ENCODE results near the gene IKBKE.

The IKBKE gene

GRCh38 chr1:206472454-206472853 is 2.2 kb downstream of the IKBKE start:
- no peak overlapping the region for H3K4me3 ChIP-seq (ENCODE audit: low read length)
- H3K27ac ChIP-seq (ENCODE audit: low read length), result no peak overlapping the region
- H3K4me1 ChIP-seq (ENCODE audit: control insufficient read depth, insufficient read depth, low read length), result peaks cover 13% of the 10 kb centered on the region

GRCh38 chr1:206472886-206473285 is 2.6 kb downstream of the IKBKE start:
- H3K27me3 ChIP-seq (ENCODE audit: control insufficient read depth, insufficient read depth, low read length), result no peaks in the 10 kb centered on the region
- H3K27ac ChIP-seq (ENCODE audit: low read length), result no peak overlapping the region
- no peak overlapping the region for H3K4me3 ChIP-seq (ENCODE audit: low read length)
- no peaks in the 10 kb centered on the region for H3K9me3 ChIP-seq (ENCODE audit: control insufficient read depth, insufficient read depth, low read length)
- H3K36me3 ChIP-seq (ENCODE audit: control insufficient read depth, insufficient read depth, low read length), result no peaks in the 10 kb centered on the region
- no CpG with 5 or more reads among the region's 5 CpGs for WGBS (ENCODE audit: insufficient coverage, insufficient read length)
- no peak for DNase-seq (ENCODE audit: low read depth, low spot score)
- peaks cover 13% of the 10 kb centered on the region for H3K4me1 ChIP-seq (ENCODE audit: control insufficient read depth, insufficient read depth, low read length)

More at GRCh38 chr1:206472454-206472853, 2.2 kb downstream of the IKBKE start:
- DNase-seq (ENCODE audit: low read depth, low spot score), result no peak
- H3K27me3 ChIP-seq (ENCODE audit: control insufficient read depth, insufficient read depth, low read length), result no peaks in the 10 kb centered on the region
- no peaks in the 10 kb centered on the region for H3K36me3 ChIP-seq (ENCODE audit: control insufficient read depth, insufficient read depth, low read length)
- no CpG with 5 or more reads among the region's 3 CpGs for WGBS (ENCODE audit: insufficient coverage, insufficient read length)
- H3K9me3 ChIP-seq (ENCODE audit: control insufficient read depth, insufficient read depth, low read length), result no peaks in the 10 kb centered on the region

GRCh38 chr1:206476058-206476457 is 5.8 kb downstream of the IKBKE start:
- H3K27ac ChIP-seq (ENCODE audit: low read length), result no peak overlapping the region
- no peak for DNase-seq (ENCODE audit: low read depth, low spot score)
- no CpG with 5 or more reads among the region's 17 CpGs for WGBS (ENCODE audit: insufficient coverage, insufficient read length)
- no peaks in the 10 kb centered on the region for H3K36me3 ChIP-seq (ENCODE audit: control insufficient read depth, insufficient read depth, low read length)
- H3K9me3 ChIP-seq (ENCODE audit: control insufficient read depth, insufficient read depth, low read length), result no peaks in the 10 kb centered on the region
- H3K27me3 ChIP-seq (ENCODE audit: control insufficient read depth, insufficient read depth, low read length), result no peaks in the 10 kb centered on the region
- H3K4me1 ChIP-seq (ENCODE audit: control insufficient read depth, insufficient read depth, low read length), result peaks cover 8% of the 10 kb centered on the region
- H3K4me3 ChIP-seq (ENCODE audit: low read length), result no peak overlapping the region

GRCh38 chr1:206476591-206476990 is 6.3 kb downstream of the IKBKE start:
- no peaks in the 10 kb centered on the region for H3K27me3 ChIP-seq (ENCODE audit: control insufficient read depth, insufficient read depth, low read length)
- H3K4me3 ChIP-seq (ENCODE audit: low read length), result no peak overlapping the region
- no peaks in the 10 kb centered on the region for H3K9me3 ChIP-seq (ENCODE audit: control insufficient read depth, insufficient read depth, low read length)
- H3K4me1 ChIP-seq (ENCODE audit: control insufficient read depth, insufficient read depth, low read length), result peaks cover 8% of the 10 kb centered on the region
- no peak overlapping the region for H3K27ac ChIP-seq (ENCODE audit: low read length)
- no CpG with 5 or more reads among the region's 14 CpGs for WGBS (ENCODE audit: insufficient coverage, insufficient read length)
- H3K36me3 ChIP-seq (ENCODE audit: control insufficient read depth, insufficient read depth, low read length), result no peaks in the 10 kb centered on the region
- no peak for DNase-seq (ENCODE audit: low read depth, low spot score)

- H3K27me3 ChIP-seq (ENCODE audit: control insufficient read depth, insufficient read depth, low read length), result no peaks in the 10 kb centered on the region
- no peaks in the 10 kb centered on the region for H3K36me3 ChIP-seq (ENCODE audit: control insufficient read depth, insufficient read depth, low read length)
- H3K4me3 ChIP-seq (ENCODE audit: low read length), result no peak overlapping the region
- H3K9me3 ChIP-seq (ENCODE audit: control insufficient read depth, insufficient read depth, low read length), result no peaks in the 10 kb centered on the region
- no peak overlapping the region for H3K27ac ChIP-seq (ENCODE audit: low read length)
- H3K4me1 ChIP-seq (ENCODE audit: control insufficient read depth, insufficient read depth, low read length), result peaks cover 8% of the 10 kb centered on the region
- WGBS (ENCODE audit: insufficient coverage, insufficient read length), result no CpG with 5 or more reads among the region's 5 CpGs
- no peak for DNase-seq (ENCODE audit: low read depth, low spot score)
Measured at GRCh38 chr1:206477110-206477509, 6.8 kb downstream of the IKBKE start.

GRCh38 chr1:206477581-206478380 is 7.5 kb downstream of the IKBKE start:
- DNase-seq (ENCODE audit: low read depth, low spot score), result no peak
- no peak overlapping the region for H3K4me3 ChIP-seq (ENCODE audit: low read length)
- no peaks in the 10 kb centered on the region for H3K36me3 ChIP-seq (ENCODE audit: control insufficient read depth, insufficient read depth, low read length)
- peaks cover 7% of the 10 kb centered on the region for H3K4me1 ChIP-seq (ENCODE audit: control insufficient read depth, insufficient read depth, low read length)
- H3K27me3 ChIP-seq (ENCODE audit: control insufficient read depth, insufficient read depth, low read length), result no peaks in the 10 kb centered on the region
- WGBS (ENCODE audit: insufficient coverage, insufficient read length), result no CpG with 5 or more reads among the region's 21 CpGs
- no peak overlapping the region for H3K27ac ChIP-seq (ENCODE audit: low read length)
- no peaks in the 10 kb centered on the region for H3K9me3 ChIP-seq (ENCODE audit: control insufficient read depth, insufficient read depth, low read length)

- Histone ChIP-seq H3K36me3 (ENCODE audit: control insufficient read depth, insufficient read depth, low read length) (no peaks in the 10 kb centered on the region), H3K4me1 (ENCODE audit: control insufficient read depth, insufficient read depth, low read length) (peaks cover 2% of the 10 kb centered on the region; the same call in 1 of the 2 replicates), H3K27ac (ENCODE audit: low read length) (no peak overlapping the region), H3K4me3 (ENCODE audit: low read length) (no peak overlapping the region), H3K27me3 (ENCODE audit: control insufficient read depth, insufficient read depth, low read length) (no peaks in the 10 kb centered on the region), H3K9me3 (ENCODE audit: control insufficient read depth, insufficient read depth, low read length) (no peaks in the 10 kb centered on the region)
- WGBS (ENCODE audit: insufficient coverage, insufficient read length), result no CpG with 5 or more reads among the region's 11 CpGs
- DNase-seq (ENCODE audit: low read depth, low spot score), result no peak
Measured at GRCh38 chr1:206478746-206479145, 8.5 kb downstream of the IKBKE start.

GRCh38 chr1:206479183-206480125 is 9.2 kb downstream of the IKBKE start:
- Histone ChIP-seq H3K36me3 (ENCODE audit: control insufficient read depth, insufficient read depth, low read length) (no peaks in the 10 kb centered on the region), H3K9me3 (ENCODE audit: control insufficient read depth, insufficient read depth, low read length) (no peaks in the 10 kb centered on the region), H3K27me3 (ENCODE audit: control insufficient read depth, insufficient read depth, low read length) (no peaks in the 10 kb centered on the region), H3K27ac (ENCODE audit: low read length) (no peak overlapping the region), H3K4me1 (ENCODE audit: control insufficient read depth, insufficient read depth, low read length) (no peaks in the 10 kb centered on the region; the same call in 1 of the 2 replicates), H3K4me3 (ENCODE audit: low read length) (no peak overlapping the region)
- no CpG with 5 or more reads among the region's 14 CpGs for WGBS (ENCODE audit: insufficient coverage, insufficient read length)
- DNase-seq (ENCODE audit: low read depth, low spot score), result peak; percentile 60

GRCh38 chr1:206480211-206480610 is 9.9 kb downstream of the IKBKE start:
- no peak for DNase-seq (ENCODE audit: low read depth, low spot score)
- Histone ChIP-seq H3K9me3 (ENCODE audit: control insufficient read depth, insufficient read depth, low read length) (no peaks in the 10 kb centered on the region), H3K4me1 (ENCODE audit: control insufficient read depth, insufficient read depth, low read length) (no peaks in the 10 kb centered on the region; the same call in 1 of the 2 replicates), H3K4me3 (ENCODE audit: low read length) (no peak overlapping the region), H3K27me3 (ENCODE audit: control insufficient read depth, insufficient read depth, low read length) (no peaks in the 10 kb centered on the region), H3K27ac (ENCODE audit: low read length) (no peak overlapping the region), H3K36me3 (ENCODE audit: control insufficient read depth, insufficient read depth, low read length) (no peaks in the 10 kb centered on the region)
- WGBS (ENCODE audit: insufficient coverage, insufficient read length), result no CpG with 5 or more reads among the region's 8 CpGs

- H3K27ac ChIP-seq (ENCODE audit: low read length), result no peak overlapping the region
- no peak for DNase-seq (ENCODE audit: low read depth, low spot score)
- H3K36me3 ChIP-seq (ENCODE audit: control insufficient read depth, insufficient read depth, low read length), result no peaks in the 10 kb centered on the region
- no peaks in the 10 kb centered on the region for H3K27me3 ChIP-seq (ENCODE audit: control insufficient read depth, insufficient read depth, low read length)
- no peak overlapping the region for H3K4me3 ChIP-seq (ENCODE audit: low read length)
- WGBS (ENCODE audit: insufficient coverage, insufficient read length), result no CpG with 5 or more reads among the region's 2 CpGs
- no peaks in the 10 kb centered on the region; the same call in 1 of the 2 replicates for H3K4me1 ChIP-seq (ENCODE audit: control insufficient read depth, insufficient read depth, low read length)
- no peaks in the 10 kb centered on the region for H3K9me3 ChIP-seq (ENCODE audit: control insufficient read depth, insufficient read depth, low read length)
Measured at GRCh38 chr1:206482611-206483010, 12.3 kb downstream of the IKBKE start.
